Smooth muscle cell (in vitro differentiated cells): Measurements from ENCODE around the gene COPS7B. TPM values are rescaled to one million over a fixed set of nuclear protein-coding genes. Genes with fewer than 3 reads are reported as not detected.
A peak's percentile ranks its signal among the peaks of the same experiment; 100 is the strongest.

Source experiments
- DNase-seq: peaks from one replicate; lab custom pipeline; 2025; ENCODE audit not compliant: unreplicated experiment; lab: John Stamatoyannopoulos, UW
- H2AFZ ChIP-seq: fragments of 200-600 bp; sonication (generic); 2 replicates; pipeline ENCODE4 v1.6.0; 2016; ENCODE audit warnings: antibody characterized with exemption, low read depth, mild to moderate bottlenecking
- H3F3A ChIP-seq: fragments of 200-600 bp; sonication (generic); 2 replicates; pipeline ENCODE4 v1.6.0; 2017; ENCODE audit warnings: antibody characterized with exemption, low read depth
- H3K27ac ChIP-seq: fragments of 200-600 bp; sonication (generic); 2 replicates; pipeline ENCODE4 v1.5.1; 2016; ENCODE audit warnings: low read depth, mild to moderate bottlenecking
- H3K27me3 ChIP-seq: fragments of 200-600 bp; sonication (generic); 2 replicates; pipeline ENCODE4 v1.6.1; 2016; ENCODE audit warnings: low read depth, mild to moderate bottlenecking
- H3K36me3 ChIP-seq: fragments of 200-600 bp; sonication (generic); 2 replicates; pipeline ENCODE4 v1.5.1; 2016; ENCODE audit warnings: low read depth
- H3K4me1 ChIP-seq: fragments of 200-600 bp; sonication (generic); 2 replicates; pipeline ENCODE4 v1.5.1; 2016; ENCODE audit warnings: low read depth
- H3K4me2 ChIP-seq: fragments of 200-600 bp; sonication (generic); 2 replicates; pipeline ENCODE4 v1.6.0; 2016; ENCODE audit warnings: mild to moderate bottlenecking
- H3K4me3 ChIP-seq: fragments of 200-600 bp; sonication (generic); 2 replicates; pipeline ENCODE4 v1.5.1; 2016; ENCODE audit warnings: mild to moderate bottlenecking
- H3K79me2 ChIP-seq: fragments of 200-600 bp; sonication (generic); 2 replicates; pipeline ENCODE4 v1.6.0; 2016; ENCODE audit warnings: low read depth, mild to moderate bottlenecking
- H3K9ac ChIP-seq: fragments of 200-600 bp; sonication (generic); 2 replicates; pipeline ENCODE4 v1.6.0; 2016; ENCODE audit warnings: low read depth
- H3K9me3 ChIP-seq: fragments of 200-600 bp; sonication (generic); replicated peaks from 2 replicates; pipeline ENCODE4 v1.5.1; 2016; ENCODE audit warnings: low read depth
- H4K20me1 ChIP-seq: fragments of 200-600 bp; sonication (generic); 2 replicates; pipeline ENCODE4 v1.6.0; 2016; ENCODE audit warnings: low read depth
- WGBS: methylation state at CpG from one replicate; pipeline ENCODE4 v1.1.7; 2016; ENCODE audit warnings: low lambda C conversion rate; 5-methylcytosine and 5-hydroxymethylcytosine counted together
- polyA plus RNA-seq: library from polyadenylated mRNA; unstranded; fragments of >200 nt; fragmentation: Nextera tagmentation; extraction: Ambion mirVana; gene quantifications from 2 replicates; pipeline ENCODE4 v1.2.1, GENCODE V29; 2016
- total RNA-seq: library from RNA; depleted of rRNA; stranded (reverse); fragments of >200 nt; gene quantifications from 2 replicates; pipeline ENCODE4 v1.2.3, GENCODE V29; 2014
- TF ChIP-seq, protein P1 (sequence below): fragments of 200-600 bp; sonication (generic); IDR thresholded peaks from 2 replicates; pipeline ENCODE4 v1.5.1; 2017; ENCODE audit warnings: borderline replicate concordance, mild to moderate bottlenecking, antibody characterized with exemption; ENCODE audit not compliant: insufficient read depth, poor library complexity, severe bottlenecking

The COPS7B gene
- total and polyA plus RNA-seq, 2 experiments from 2014 or later: 29.7 to 41.8 TPM

- Histone ChIP-seq H3K9ac (no peak overlapping the region), H4K20me1 (peaks cover 47% of the 10 kb centered on the region), H3K36me3 (no peaks in the 10 kb centered on the region), H3K4me2 (no peak overlapping the region), H3K79me2 (peaks cover 7% of the 10 kb centered on the region), H3K9me3 (no peaks in the 10 kb centered on the region), H3K27me3 (no peaks in the 10 kb centered on the region), H3K4me3 (no peak overlapping the region), H2AFZ (no peak overlapping the region), H3F3A (no peaks in the 10 kb centered on the region), H3K4me1 (no peaks in the 10 kb centered on the region), H3K27ac (no peak overlapping the region)
- 92% methylated on average over 2 of the region's 2 CpGs for WGBS
- TF ChIP-seq, protein P1, sequence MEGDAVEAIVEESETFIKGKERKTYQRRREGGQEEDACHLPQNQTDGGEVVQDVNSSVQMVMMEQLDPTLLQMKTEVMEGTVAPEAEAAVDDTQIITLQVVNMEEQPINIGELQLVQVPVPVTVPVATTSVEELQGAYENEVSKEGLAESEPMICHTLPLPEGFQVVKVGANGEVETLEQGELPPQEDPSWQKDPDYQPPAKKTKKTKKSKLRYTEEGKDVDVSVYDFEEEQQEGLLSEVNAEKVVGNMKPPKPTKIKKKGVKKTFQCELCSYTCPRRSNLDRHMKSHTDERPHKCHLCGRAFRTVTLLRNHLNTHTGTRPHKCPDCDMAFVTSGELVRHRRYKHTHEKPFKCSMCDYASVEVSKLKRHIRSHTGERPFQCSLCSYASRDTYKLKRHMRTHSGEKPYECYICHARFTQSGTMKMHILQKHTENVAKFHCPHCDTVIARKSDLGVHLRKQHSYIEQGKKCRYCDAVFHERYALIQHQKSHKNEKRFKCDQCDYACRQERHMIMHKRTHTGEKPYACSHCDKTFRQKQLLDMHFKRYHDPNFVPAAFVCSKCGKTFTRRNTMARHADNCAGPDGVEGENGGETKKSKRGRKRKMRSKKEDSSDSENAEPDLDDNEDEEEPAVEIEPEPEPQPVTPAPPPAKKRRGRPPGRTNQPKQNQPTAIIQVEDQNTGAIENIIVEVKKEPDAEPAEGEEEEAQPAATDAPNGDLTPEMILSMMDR: no peak
- no peak for DNase-seq
Observed at GRCh38 chr2:231807020-231807419, 20.8 kb downstream of the COPS7B start.

DNA sequence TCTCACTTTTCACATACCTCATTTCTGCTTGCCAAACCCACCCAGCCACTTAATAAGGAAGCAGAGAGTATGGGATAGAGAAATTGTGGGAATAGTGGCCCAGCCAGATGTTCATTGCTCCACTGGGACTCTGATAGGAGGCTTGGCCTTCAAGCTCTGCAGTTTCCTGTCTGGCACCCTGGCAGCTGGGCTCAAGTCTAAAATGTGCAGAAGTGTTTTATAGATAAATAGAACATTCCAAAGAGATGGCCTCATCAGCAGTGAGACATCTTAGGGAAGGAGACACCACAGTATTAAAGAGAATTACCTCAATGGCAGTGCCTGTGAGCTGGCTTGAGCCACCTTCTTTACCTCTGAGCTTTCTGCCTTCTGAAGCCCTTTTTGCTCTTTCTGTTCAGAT is 24.7 kb downstream of the COPS7B start:
- Histone ChIP-seq H3K4me1 (no peaks in the 10 kb centered on the region), H3F3A (no peaks in the 10 kb centered on the region), H3K9ac (no peak overlapping the region), H3K4me2 (no peak overlapping the region), H3K36me3 (no peaks in the 10 kb centered on the region), H2AFZ (no peak overlapping the region), H3K27ac (peak overlapping the region; percentile 44), H3K27me3 (no peaks in the 10 kb centered on the region), H3K9me3 (no peaks in the 10 kb centered on the region), H4K20me1 (peaks cover 13% of the 10 kb centered on the region), H3K79me2 (no peaks in the 10 kb centered on the region), H3K4me3 (no peak overlapping the region)
- TF ChIP-seq, protein P1: no peak
- no peak for DNase-seq

GRCh38 chr2:231816327-231817026 is 30.2 kb downstream of the COPS7B start:
- no peaks in the 10 kb centered on the region for H3K79me2 ChIP-seq
- H3K4me1 ChIP-seq: no peaks in the 10 kb centered on the region
- DNase-seq: no peak
- H3K9me3 ChIP-seq: no peaks in the 10 kb centered on the region
- no peaks in the 10 kb centered on the region for H3K36me3 ChIP-seq
- no peak overlapping the region for H3K9ac ChIP-seq
- no peak overlapping the region for H3K4me3 ChIP-seq
- WGBS: 86% methylated on average over 8 of the region's 8 CpGs
- no peaks in the 10 kb centered on the region for H3K27me3 ChIP-seq
- H2AFZ ChIP-seq: no peak overlapping the region
- no peak overlapping the region for H3K4me2 ChIP-seq
- no peaks in the 10 kb centered on the region for H3F3A ChIP-seq
- TF ChIP-seq, protein P1: no peak
- no peak overlapping the region for H3K27ac ChIP-seq
- no peaks in the 10 kb centered on the region for H4K20me1 ChIP-seq

- Histone ChIP-seq H3K36me3 (no peaks in the 10 kb centered on the region), H3K27ac (no peak overlapping the region), H3K4me2 (no peak overlapping the region), H3K79me2 (no peaks in the 10 kb centered on the region), H3K9ac (no peak overlapping the region), H2AFZ (no peak overlapping the region), H3F3A (no peaks in the 10 kb centered on the region), H3K4me3 (no peak overlapping the region), H4K20me1 (no peaks in the 10 kb centered on the region), H3K9me3 (no peaks in the 10 kb centered on the region), H3K4me1 (no peaks in the 10 kb centered on the region), H3K27me3 (no peaks in the 10 kb centered on the region)
- TF ChIP-seq, protein P1: no peak
- WGBS: 59% methylated on average over 2 of the region's 2 CpGs
- no peak for DNase-seq
Observed at GRCh38 chr2:231819447-231820042, 33.3 kb downstream of the COPS7B start.
